Iris pigment epithelial cell (primary cell): Measurements from ENCODE around the gene PCBP3.

ENCODE experiments used
- DNase-seq: peaks from one replicate; pipeline ENCODE4 v3.0.0-alpha.2; 2011; ENCODE audit warnings: low read depth

The PCBP3 gene

GRCh38 chr21:45753445-45753844 is 109.9 kb downstream of the PCBP3 start:
- DNase-seq = no peak

GRCh38 chr21:45756029-45756428 is 112.5 kb downstream of the PCBP3 start:
- DNase-seq = no peak

- no peak for DNase-seq
These were observed 113.1 kb downstream of the PCBP3 start for GRCh38 chr21:45756669-45757068.

- no peak for DNase-seq
These were observed 118.2 kb downstream of the PCBP3 start for GRCh38 chr21:45761704-45762103.

GRCh38 chr21:45763074-45763473 is 119.5 kb downstream of the PCBP3 start:
- DNase-seq = no peak

GRCh38 chr21:45763506-45763905 is 120.0 kb downstream of the PCBP3 start:
- DNase-seq = no peak

GRCh38 chr21:45764792-45765191 is 121.3 kb downstream of the PCBP3 start:
- no peak for DNase-seq

GRCh38 chr21:45765375-45765774 is 121.8 kb downstream of the PCBP3 start:
- DNase-seq = no peak

GRCh38 chr21:45766055-45766454 is 122.5 kb downstream of the PCBP3 start:
- DNase-seq = no peak

GRCh38 chr21:45766501-45766900 is 123.0 kb downstream of the PCBP3 start:
- no peak for DNase-seq

- peak; percentile 48 for DNase-seq
These were observed 123.8 kb downstream of the PCBP3 start for GRCh38 chr21:45767071-45768006.

- DNase-seq = peak; percentile 70
These were observed 124.7 kb downstream of the PCBP3 start for GRCh38 chr21:45768011-45768739.

GRCh38 chr21:45768740-45769048 is 125.2 kb downstream of the PCBP3 start:
- DNase-seq = no peak

- no peak for DNase-seq
These were observed 125.8 kb downstream of the PCBP3 start for GRCh38 chr21:45769294-45769693.

- DNase-seq = no peak
These were observed 126.4 kb downstream of the PCBP3 start for GRCh38 chr21:45769896-45770295.

GRCh38 chr21:45772180-45772579 is 128.7 kb downstream of the PCBP3 start:
- DNase-seq = no peak

- DNase-seq = no peak
These were observed 130.8 kb downstream of the PCBP3 start for GRCh38 chr21:45774291-45774690.

GRCh38 chr21:45776971-45777370 is 133.4 kb downstream of the PCBP3 start:
- DNase-seq = no peak

GRCh38 chr21:45778686-45779085 is 135.2 kb downstream of the PCBP3 start:
- no peak for DNase-seq

GRCh38 chr21:45779226-45779625 is 135.7 kb downstream of the PCBP3 start:
- no peak for DNase-seq

GRCh38 chr21:45780647-45781046 is 137.1 kb downstream of the PCBP3 start:
- DNase-seq = no peak

- DNase-seq = no peak
These were observed 138.2 kb downstream of the PCBP3 start for GRCh38 chr21:45781741-45782140.

GRCh38 chr21:45786660-45787059 is 143.1 kb downstream of the PCBP3 start:
- no peak for DNase-seq
